Activated CD8-positive, alpha-beta T cell treated with anti-CD3 and anti-CD28 coated beads for 36 hours (primary cell): ENCODE results near the gene HPDL. TPM values are rescaled to one million over a fixed set of nuclear protein-coding genes. Genes with fewer than 3 reads are reported as not detected.

Experiments
- ATAC-seq: fragments of 200-7000 bp; cut with Tn5 transposase; one replicate; pipeline ENCODE4 v1.10.0; 2021; ENCODE audit warnings: mild to moderate bottlenecking, moderate library complexity
- CTCF ChIA-PET: fragments of 350-600 bp; sonication (Branson Sonifier 250); formaldehyde crosslinking; loops from one replicate; lab custom pipeline; 2021; ENCODE audit warnings: antibody characterized with exemption; lab: Charles Lee
- POLR2A ChIA-PET: fragments of 350-600 bp; sonication (Branson Sonifier 250); formaldehyde crosslinking; loops from one replicate; lab custom pipeline; 2021; ENCODE audit warnings: antibody characterized with exemption; lab: Charles Lee
- DNase-seq: peaks from one replicate; pipeline ENCODE4 v3.0.0-alpha.2; 2020
- H3K27ac Mint-ChIP-seq: one replicate; pipeline ENCODE4 v1.8.0; 2021; ENCODE audit warnings: mild to moderate bottlenecking, mixed read lengths
- H3K27me3 Mint-ChIP-seq: one replicate; pipeline ENCODE4 v1.8.0; 2021; ENCODE audit warnings: mixed read lengths
- H3K36me3 Mint-ChIP-seq: one replicate; pipeline ENCODE4 v1.8.0; 2021; ENCODE audit warnings: low read depth, mixed read lengths
- H3K4me1 Mint-ChIP-seq: one replicate; pipeline ENCODE4 v1.8.0; 2021; ENCODE audit warnings: low read depth, mixed read lengths
- H3K4me3 Mint-ChIP-seq: one replicate; pipeline ENCODE4 v1.8.0; 2021; ENCODE audit warnings: mild to moderate bottlenecking, moderate library complexity, mixed read lengths
- H3K9me3 Mint-ChIP-seq: one replicate; pipeline ENCODE4 v1.8.0; 2021; ENCODE audit warnings: mixed read lengths
- CTCF ChIP-seq: fragments of 200-600 bp; IDR thresholded peaks from one replicate; pipeline ENCODE4 v1.8.0; 2022; ENCODE audit warnings: antibody characterized with exemption, mild to moderate bottlenecking
- intact Hi-C: fragments of 100-400 bp; cut with micrococcal nuclease; formaldehyde crosslinking; loops from one replicate; pipeline ENCODE4 v1.10.0; 2022
- total RNA-seq, 2 experiments: library from RNA; stranded (reverse); gene quantifications; one replicate each; pipeline ENCODE4 v1.2.3, GENCODE V29; 2021

Gene HPDL
- total RNA-seq, 2 experiments from 2014 or later: 37.5 to 39.8 TPM

GRCh38 chr1:45340816-45341466, 14.2 kb downstream of the HPDL start:
- Mint-ChIP-seq H3K4me3 (peak overlapping the region; percentile 99), H3K4me1 (peaks cover 30% of the 10 kb centered on the region), H3K36me3 (peaks cover 67% of the 10 kb centered on the region), H3K9me3 (peaks cover 3% of the 10 kb centered on the region), H3K27me3 (no peaks in the 10 kb centered on the region), H3K27ac (peak overlapping the region; percentile 99)
- ATAC-seq: no peak
- CTCF ChIA-PET: interaction anchor here (1.1 to 3.1 kb wide), 12 partner anchors 14 to 329 kb away, joined by 3 to 21 read pairs (median 8); partner anchors contain the start of genes CCDC163, HECTD3, HPDL and MMACHC
- no peak for TF ChIP-seq CTCF
- intact Hi-C loops: loop anchor here (10.0 kb wide), 1 partner anchor 244 kb away; the partner anchor contains the start of gene NASP
- peak; percentile 40 for DNase-seq
- POLR2A ChIA-PET: interaction anchor here (0.6 to 16.0 kb wide), 26 partner anchors 9 to 618 kb away, joined by 3 to 238 read pairs (median 5); partner anchors contain the start of genes BTBD19, CCDC163, EIF2B3 and HECTD3

GRCh38 chr1:45344499-45344898, 17.8 kb downstream of the HPDL start:
- ATAC-seq (no peak), DNase-seq (no peak)
- CTCF ChIA-PET: interaction anchor here (0.8 to 2.8 kb wide), 3 partner anchors 17 to 326 kb away, joined by 4 to 7 read pairs (median 4); no protein-coding TSS in a partner anchor
- Mint-ChIP-seq H3K4me3 (no peak overlapping the region), H3K36me3 (peaks cover 52% of the 10 kb centered on the region), H3K4me1 (peaks cover 19% of the 10 kb centered on the region), H3K27me3 (no peaks in the 10 kb centered on the region), H3K27ac (no peak overlapping the region), H3K9me3 (no peaks in the 10 kb centered on the region)
- TF ChIP-seq CTCF: no peak
- POLR2A ChIA-PET: interaction anchor here (0.7 to 16.0 kb wide), 6 partner anchors 9 to 148 kb away, joined by 3 to 238 read pairs (median 4); partner anchors contain the start of genes HPDL and TESK2
- intact Hi-C loops: loop anchor here (10.0 kb wide), 1 partner anchor 240 kb away; the partner anchor contains the start of gene NASP

- no peak for DNase-seq
- CTCF ChIA-PET: interaction anchor here (1.1 to 7.2 kb wide), 2 partner anchors 14 to 17 kb away, joined by 4 to 54 read pairs; no protein-coding TSS in a partner anchor
- no peak overlapping the region for H3K4me3 Mint-ChIP-seq
- TF ChIP-seq CTCF: no peak
- H3K9me3 Mint-ChIP-seq: no peaks in the 10 kb centered on the region
- no peak for ATAC-seq
- H3K27ac Mint-ChIP-seq: peak overlapping the region; percentile 14
- H3K36me3 Mint-ChIP-seq: peaks cover 49% of the 10 kb centered on the region
- POLR2A ChIA-PET: interaction anchor here (0.7 to 16.0 kb wide), 6 partner anchors 9 to 154 kb away, joined by 3 to 238 read pairs (median 4); partner anchors contain the start of genes HPDL and TESK2
- intact Hi-C loops: loop anchor here (10.0 kb wide), 1 partner anchor 240 kb away; the partner anchor contains the start of gene NASP
- peaks cover 20% of the 10 kb centered on the region for H3K4me1 Mint-ChIP-seq
- no peaks in the 10 kb centered on the region for H3K27me3 Mint-ChIP-seq
Observed at GRCh38 chr1:45345014-45345413, 18.3 kb downstream of the HPDL start.

GRCh38 chr1:45346473-45346872, 19.8 kb downstream of the HPDL start:
- TF ChIP-seq CTCF: no peak
- H3K36me3 Mint-ChIP-seq: peaks cover 35% of the 10 kb centered on the region
- H3K27me3 Mint-ChIP-seq: no peaks in the 10 kb centered on the region
- peak overlapping the region; percentile 10 for H3K27ac Mint-ChIP-seq
- no peak overlapping the region for H3K4me3 Mint-ChIP-seq
- DNase-seq (no peak), ATAC-seq (no peak)
- no peaks in the 10 kb centered on the region for H3K9me3 Mint-ChIP-seq
- ChIA-PET POLR2A (interaction anchor here (0.8 to 16.0 kb wide), 4 partner anchors 9 to 327 kb away, joined by 3 to 238 read pairs (median 8); partner anchors contain the start of genes HPDL and NASP), CTCF (interaction anchor here (0.7 to 7.2 kb wide), 3 partner anchors 12 to 332 kb away, joined by 4 to 54 read pairs (median 4); no protein-coding TSS in a partner anchor)
- peaks cover 22% of the 10 kb centered on the region for H3K4me1 Mint-ChIP-seq
- intact Hi-C loops: loop anchor here (10.0 kb wide), 1 partner anchor 238 kb away; the partner anchor contains the start of gene NASP
